ENCODE results near the gene SCNN1B. TPM values are rescaled to one million over a fixed set of nuclear protein-coding genes. Genes with fewer than 3 reads are reported as not detected.
A peak's percentile ranks its signal among the peaks of the same experiment; 100 is the strongest.

SCNN1B gene
- total and polyA plus RNA-seq, 2 of the 13 experiments (the other 11 are each of a cell fraction or from before 2014, with no cell fraction given): not detected

GRCh38 chr16:23367988-23368387, 65.9 kb downstream of the SCNN1B start:
- Histone ChIP-seq H3K4me2 (ENCODE audit: low read depth, low read length) (no peak overlapping the region), H3K4me1 (ENCODE audit: insufficient read depth, low read length) (no peaks in the 10 kb centered on the region)

GRCh38 chr16:23368469-23368868, 66.4 kb downstream of the SCNN1B start:
- DNase-seq (ENCODE audit: low spot score) (no peak), ATAC-seq (no peak), FAIRE-seq (no peak)
- POLR2A ChIA-PET: no interaction called here
- in situ Hi-C loops (cut with HindIII; ENCODE audit: extremely low pct_ligation_motif_present, low pct_unique_long_range_greater_than_20kb) (no loop called here), intact Hi-C loops (cut with micrococcal nuclease; ENCODE audit: unreplicated experiment) (no loop called here)
- 21% methylated on average over 5 of the region's 5 CpGs for WGBS (ENCODE audit: low lambda C conversion rate)
- H3K9ac ChIP-seq (ENCODE audit: insufficient read depth, low read depth, low read length): no peak overlapping the region
- H2AFZ ChIP-seq (ENCODE audit: low read length): no peak overlapping the region
- no peaks in the 10 kb centered on the region for H3K4me1 ChIP-seq (ENCODE audit: insufficient read depth, low read length)
- CTCF ChIA-PET (ENCODE audit: low intra/inter-chr PET ratio, low total read pairs): no interaction called here
- TF ChIP-seq TFAP4 (IDR thresholded peaks at IDR 0.05; ENCODE audit: borderline replicate concordance, low read depth) (no peak), ATM (IDR thresholded peaks at IDR 0.05; ENCODE audit: borderline replicate concordance) (no peak), HINFP (CRISPR knock-in tag; IDR thresholded peaks at IDR 0.05; ENCODE audit: low read depth) (no peak), ZNF703 (CRISPR knock-in tag; IDR thresholded peaks at IDR 0.05; ENCODE audit: borderline replicate concordance) (no peak), ZMYM2 (CRISPR knock-in tag; IDR thresholded peaks at IDR 0.05) (no peak), EP300 (IDR thresholded peaks at IDR 0.05; ENCODE audit: low read depth in 2 of 2, low read length in 2 of 2) (no peak), EP300 (CRISPR knock-in tag; IDR thresholded peaks at IDR 0.05; ENCODE audit: borderline replicate concordance) (no peak), ZBTB1 (CRISPR knock-in tag; IDR thresholded peaks at IDR 0.05; ENCODE audit: borderline replicate concordance) (no peak), TBX3 (IDR thresholded peaks at IDR 0.05; ENCODE audit: borderline replicate concordance) (no peak), FOXK2 (IDR thresholded peaks at IDR 0.05) (no peak)
- H3K36me3 ChIP-seq (replicated peaks in 1 of 2; ENCODE audit: control insufficient read depth in 1 of 2, insufficient read depth in 2 of 2, low read length in 2 of 2): no peaks in the 10 kb centered on the region
- H3K79me2 ChIP-seq (ENCODE audit: insufficient read depth, low read length): no peaks in the 10 kb centered on the region
- BruUV-seq (replicated peaks): no TSS peak
- H4K20me1 ChIP-seq (ENCODE audit: insufficient read depth, low read length): no peaks in the 10 kb centered on the region
- H3K27ac ChIP-seq (ENCODE audit: extremely low read length, insufficient read depth, low read length): no peak overlapping the region
- peaks cover 5 to 30% of the 10 kb centered on the region in 2 experiments for H3K27me3 ChIP-seq (ENCODE audit: control insufficient read depth in 1 of 2, insufficient read depth in 2 of 2, low read length in 2 of 2)
- H3K4me2 ChIP-seq (ENCODE audit: low read depth, low read length): no peak overlapping the region
- no peak overlapping the region for H3K4me3 ChIP-seq (replicated peaks in 1 of 3; ENCODE audit: insufficient read depth in 1 of 3, low read depth in 2 of 3, low read length in 3 of 3)
- H3K9me3 ChIP-seq (ENCODE audit: low read length): no peaks in the 10 kb centered on the region

More at GRCh38 chr16:23367988-23368387, 65.9 kb downstream of the SCNN1B start:
- CTCF ChIA-PET (ENCODE audit: low intra/inter-chr PET ratio, low total read pairs): no interaction called here
- no peaks in the 10 kb centered on the region for H3K36me3 ChIP-seq (replicated peaks in 1 of 2; ENCODE audit: control insufficient read depth in 1 of 2, insufficient read depth in 2 of 2, low read length in 2 of 2)
- H3K79me2 ChIP-seq (ENCODE audit: insufficient read depth, low read length): no peaks in the 10 kb centered on the region
- peaks cover 5 to 28% of the 10 kb centered on the region in 2 experiments for H3K27me3 ChIP-seq (ENCODE audit: control insufficient read depth in 1 of 2, insufficient read depth in 2 of 2, low read length in 2 of 2)
- POLR2A ChIA-PET: no interaction called here
- in situ Hi-C loops (cut with HindIII; ENCODE audit: extremely low pct_ligation_motif_present, low pct_unique_long_range_greater_than_20kb): no loop called here
- FAIRE-seq: no peak
- intact Hi-C loops (cut with micrococcal nuclease; ENCODE audit: unreplicated experiment): no loop called here
- no peak overlapping the region for H3K4me3 ChIP-seq (replicated peaks in 1 of 3; ENCODE audit: insufficient read depth in 1 of 3, low read depth in 2 of 3, low read length in 3 of 3)
- 25% methylated on average over 8 of the region's 8 CpGs for WGBS (ENCODE audit: low lambda C conversion rate)
- H4K20me1 ChIP-seq (ENCODE audit: insufficient read depth, low read length): no peaks in the 10 kb centered on the region
- no peak for DNase-seq (ENCODE audit: low spot score)
- ATAC-seq: no peak
- H3K9me3 ChIP-seq (ENCODE audit: low read length): no peaks in the 10 kb centered on the region
- TF ChIP-seq ZBTB10 (CRISPR knock-in tag; IDR thresholded peaks at IDR 0.05; ENCODE audit: borderline replicate concordance) (no peak), ZNF629 (CRISPR knock-in tag; conservative IDR thresholded peaks at IDR 0.05) (peak; percentile 77)
- no peak overlapping the region for H2AFZ ChIP-seq (ENCODE audit: low read length)
- H3K9ac ChIP-seq (ENCODE audit: insufficient read depth, low read depth, low read length): no peak overlapping the region
- no peak overlapping the region for H3K27ac ChIP-seq (ENCODE audit: extremely low read length, insufficient read depth, low read length)
- no TSS peak for BruUV-seq (replicated peaks)

All from HepG2 (cell line).